GM19452 (cell line): ENCODE measurements around the gene ELOF1.

Source experiments
- ATAC-seq: cut with Tn5 transposase; IDR thresholded peaks from one replicate; pipeline ENCODE4 v1.9.1; 2021; ENCODE audit not compliant: unreplicated experiment

Gene ELOF1

DNA sequence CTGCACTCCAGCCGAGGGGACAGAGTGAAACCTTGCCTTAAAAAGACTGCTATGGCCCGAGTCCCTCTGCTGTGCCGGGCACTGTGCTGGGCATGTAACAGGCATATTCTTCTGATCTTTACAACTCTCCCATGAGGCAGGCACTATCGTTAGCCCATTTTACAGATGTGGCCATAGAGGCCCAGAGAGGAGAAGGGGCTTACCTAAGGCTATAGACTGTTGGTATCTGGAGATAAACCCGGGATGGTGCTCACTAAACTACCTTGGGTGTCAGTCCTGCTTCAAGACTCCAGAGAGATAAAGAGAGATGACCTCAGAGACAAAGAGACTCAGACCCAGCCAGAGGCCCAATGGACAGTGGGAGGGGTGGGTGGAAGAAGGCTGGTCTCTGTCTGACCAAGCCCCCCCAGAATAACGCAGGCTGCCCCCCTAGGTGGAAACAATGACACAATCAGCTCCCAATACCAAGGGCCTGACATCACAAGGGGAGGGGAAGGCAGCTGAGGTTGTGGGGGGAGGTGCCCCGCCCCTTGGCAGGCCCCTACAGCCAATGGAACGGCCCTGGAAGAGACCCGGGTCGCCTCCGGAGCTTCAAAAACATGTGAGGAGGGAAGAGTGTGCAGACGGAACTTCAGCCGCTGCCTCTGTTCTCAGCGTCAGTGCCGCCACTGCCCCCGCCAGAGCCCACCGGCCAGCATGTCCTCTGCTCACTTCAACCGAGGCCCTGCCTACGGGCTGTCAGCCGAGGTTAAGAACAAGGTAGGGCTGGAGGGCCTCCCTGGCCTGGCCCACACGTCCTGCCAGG lies 20.6 kb downstream of the ELOF1 start, which contains the start of gene CNN1:
Gene CNN1, plus strand, starts transcription at position 620 of the 805 bp plus-strand sequence. Its CDS starts 77 bp downstream, at position 697.
- ATAC-seq = no peak

DNA sequence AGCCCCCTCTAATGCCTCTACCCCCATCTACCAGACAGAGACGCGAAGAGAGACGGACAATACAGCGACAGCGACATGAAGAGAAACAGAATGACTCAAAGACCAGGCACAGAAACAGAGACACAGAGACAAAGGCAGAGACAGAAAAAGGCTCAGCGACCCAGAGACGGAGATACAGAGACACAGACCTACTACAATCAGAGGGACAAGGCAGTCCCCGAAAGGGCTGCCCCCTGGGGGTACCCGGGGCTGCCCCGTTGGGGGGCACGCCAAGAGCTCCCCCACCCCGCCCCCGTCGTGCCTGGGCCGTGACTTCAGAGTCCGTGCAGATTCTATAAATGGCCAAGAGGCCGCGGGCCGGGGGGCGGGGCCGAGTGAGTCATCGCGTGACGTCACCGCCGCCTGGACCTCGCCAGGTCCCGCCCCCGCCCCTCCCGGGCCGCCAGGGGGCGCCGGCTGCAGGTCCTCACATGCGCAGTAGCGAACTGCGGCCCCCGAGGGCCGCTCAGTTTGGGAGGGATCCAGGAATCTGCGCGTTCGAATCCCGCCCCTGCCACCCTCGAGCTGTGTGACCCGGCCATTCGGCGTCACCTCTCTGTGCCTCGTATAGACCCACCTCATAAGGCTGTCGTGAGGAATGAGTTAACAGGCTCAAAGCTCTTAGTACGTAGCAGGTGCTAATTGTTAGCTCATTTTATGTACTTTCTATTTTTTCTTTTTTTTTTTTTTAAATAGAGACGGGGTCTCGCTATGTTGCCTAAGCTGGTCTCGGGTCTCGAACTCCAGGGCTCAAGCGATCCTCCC lies 23.0 kb downstream of the ELOF1 start:
- ATAC-seq = peak; percentile 61

DNA sequence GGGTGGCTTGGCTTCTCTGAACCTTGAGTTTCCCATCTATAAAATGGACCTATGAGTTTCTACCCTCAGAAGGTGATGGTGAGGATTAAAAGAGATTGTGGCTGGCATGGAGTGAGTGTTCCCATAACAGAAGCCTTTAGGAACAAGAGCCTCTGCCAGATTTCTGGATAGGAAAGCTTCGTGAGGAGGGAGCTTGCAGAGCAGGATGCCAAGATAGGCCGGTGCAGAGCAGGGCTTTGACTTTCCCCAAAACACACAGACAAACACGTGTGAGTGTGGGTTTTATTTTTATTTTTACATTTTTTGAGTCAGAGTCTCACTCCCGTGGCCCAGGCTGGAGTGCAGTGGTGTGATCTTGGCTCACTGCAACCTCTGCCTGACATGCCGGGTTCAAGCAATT lies 24.1 kb downstream of the ELOF1 start:
- no peak for ATAC-seq

DNA sequence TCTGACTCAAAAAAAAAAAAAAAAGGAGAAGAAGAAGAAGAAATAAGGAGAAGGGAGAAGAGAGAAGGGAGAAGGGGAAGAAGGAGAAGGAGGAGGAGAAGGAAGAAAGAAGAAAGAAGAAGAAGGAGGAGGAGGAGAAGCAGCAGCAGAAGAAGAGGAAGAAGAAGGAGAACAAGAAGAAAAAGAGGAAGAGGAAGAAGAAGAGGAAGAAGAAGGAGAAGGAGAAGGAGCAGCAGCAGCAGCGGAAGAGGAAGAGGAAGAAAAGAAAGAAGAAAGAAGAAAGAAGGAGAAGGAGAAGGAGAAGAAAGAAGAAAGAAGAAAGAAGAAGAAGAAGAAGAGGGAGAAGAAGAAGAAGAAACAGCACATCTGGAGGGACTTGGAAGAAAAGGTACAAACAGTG lies 24.5 kb downstream of the ELOF1 start:
- ATAC-seq = no peak

DNA sequence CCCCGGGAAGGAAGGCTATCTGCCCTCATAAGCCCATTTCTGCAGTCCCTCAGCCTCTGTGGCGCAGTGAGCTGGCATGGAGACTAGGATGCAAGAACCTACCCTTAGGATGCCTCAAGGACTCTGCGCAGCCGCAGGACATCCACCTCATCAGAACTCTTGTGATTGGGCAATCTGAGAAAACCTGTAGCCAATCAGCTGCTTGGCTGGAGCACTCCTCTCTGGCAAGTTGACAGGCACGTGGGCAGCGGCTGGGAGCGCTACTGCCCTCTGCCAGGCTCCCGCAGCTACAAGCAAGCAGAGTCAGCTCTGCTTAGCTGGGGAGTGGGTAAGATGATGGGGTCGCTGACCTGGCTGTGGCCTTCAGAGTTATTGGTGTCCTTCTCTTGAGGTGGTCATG lies 28.6 kb downstream of the ELOF1 start:
- ATAC-seq = no peak

DNA sequence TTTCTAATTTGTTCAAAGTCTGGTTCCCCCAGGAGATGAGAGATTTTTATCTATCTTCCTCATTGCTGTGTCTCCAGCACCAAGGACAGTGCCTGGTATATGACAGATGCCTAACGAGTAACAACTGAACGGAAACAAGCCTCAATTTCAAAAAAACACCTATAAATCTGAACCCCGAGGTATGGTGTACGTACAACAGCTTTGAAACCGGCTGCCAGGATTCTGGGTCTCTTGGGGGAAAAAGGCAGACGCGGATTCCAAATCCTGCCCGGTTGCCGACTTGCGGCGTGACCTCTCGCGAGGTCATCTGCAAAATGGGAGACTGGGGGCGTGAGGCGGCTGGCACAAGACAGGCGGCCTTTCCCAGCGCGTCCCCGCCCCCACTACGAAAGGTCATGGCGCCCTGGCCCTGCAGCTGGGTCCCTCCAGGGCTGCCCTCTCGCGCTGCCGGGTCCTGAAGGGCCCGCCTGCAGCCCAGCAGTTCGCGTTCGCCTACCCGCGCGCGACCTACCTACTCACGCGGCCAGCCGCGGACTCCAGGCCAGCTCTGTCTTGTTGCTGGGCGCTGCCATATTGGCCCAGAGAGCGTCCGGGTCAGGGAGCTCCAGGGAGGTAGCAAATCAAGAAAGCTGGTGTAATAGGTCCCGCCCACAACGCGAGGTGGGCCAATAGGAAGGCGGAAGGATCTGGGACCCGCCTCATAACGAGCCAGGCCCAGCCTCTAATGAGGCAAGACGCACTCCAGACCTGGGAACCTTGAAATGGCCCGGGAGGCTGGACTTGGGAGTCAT lies 30.3 kb downstream of the ELOF1 start, which contains the start of gene ECSIT:
Gene ECSIT, minus strand, starts transcription at position 584 of the 791 bp plus-strand sequence. CDS start 9,964 bp downstream, outside the sequence.
- peak; percentile 84 for ATAC-seq

DNA sequence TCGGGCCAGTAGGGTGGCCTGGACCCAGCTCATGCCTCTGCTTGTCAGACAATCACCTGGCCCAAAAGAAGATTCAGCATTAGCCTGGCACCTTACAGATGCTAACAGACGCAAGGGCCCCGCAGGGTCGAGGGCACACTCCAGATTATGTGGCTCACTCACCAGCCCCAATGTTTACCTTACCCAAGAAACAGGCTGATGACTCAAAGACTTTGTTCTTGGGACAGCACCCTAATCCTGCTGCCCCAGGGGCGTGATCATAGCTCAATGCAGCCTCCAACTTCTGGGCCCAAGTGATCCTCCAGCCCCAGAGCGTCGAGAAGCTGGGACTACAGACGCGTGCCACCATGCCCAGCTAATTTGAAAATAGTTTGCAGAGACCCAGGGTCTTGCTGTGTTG lies 39.9 kb downstream of the ELOF1 start:
- ATAC-seq = no peak

DNA sequence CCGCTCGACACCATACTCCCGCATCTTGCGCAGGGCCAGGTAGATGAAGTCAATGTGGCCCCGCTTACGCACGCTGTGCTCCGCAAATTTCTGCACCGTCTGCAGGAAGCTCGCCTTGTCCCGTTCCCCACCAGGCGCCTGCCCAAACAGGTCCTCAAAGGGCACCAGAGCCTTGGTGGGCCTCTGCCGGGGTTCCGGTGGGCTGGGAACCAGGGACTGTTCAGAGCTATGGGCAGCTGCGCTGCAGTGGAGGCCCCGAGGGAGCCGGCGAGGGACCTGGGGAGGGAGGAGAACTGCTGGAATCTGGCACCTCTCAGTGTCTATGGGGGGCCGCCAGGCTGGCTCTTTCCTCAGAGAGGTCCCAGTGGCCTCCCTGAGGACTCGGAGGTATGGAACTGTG lies 45.1 kb downstream of the ELOF1 start:
- ATAC-seq = no peak

DNA sequence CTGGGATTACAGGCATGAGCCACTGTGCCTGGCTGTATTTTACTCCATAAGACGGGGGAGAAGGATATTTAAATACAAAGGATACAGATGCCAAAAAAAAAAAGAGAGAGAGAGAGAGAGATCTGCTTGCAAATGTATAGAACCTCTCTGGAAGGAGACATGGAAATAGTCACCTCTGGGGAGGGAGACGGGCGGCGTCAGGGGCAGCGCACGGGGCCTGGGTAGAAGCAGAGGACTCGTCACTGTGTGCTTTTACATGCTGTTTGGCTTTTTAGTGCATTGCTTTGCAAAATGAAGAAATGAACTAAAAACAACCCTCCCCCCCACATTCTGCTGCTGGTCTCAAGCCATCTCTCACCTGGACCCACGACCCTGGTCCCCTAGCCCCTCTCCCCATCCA lies 48.6 kb downstream of the ELOF1 start:
- no peak for ATAC-seq

DNA sequence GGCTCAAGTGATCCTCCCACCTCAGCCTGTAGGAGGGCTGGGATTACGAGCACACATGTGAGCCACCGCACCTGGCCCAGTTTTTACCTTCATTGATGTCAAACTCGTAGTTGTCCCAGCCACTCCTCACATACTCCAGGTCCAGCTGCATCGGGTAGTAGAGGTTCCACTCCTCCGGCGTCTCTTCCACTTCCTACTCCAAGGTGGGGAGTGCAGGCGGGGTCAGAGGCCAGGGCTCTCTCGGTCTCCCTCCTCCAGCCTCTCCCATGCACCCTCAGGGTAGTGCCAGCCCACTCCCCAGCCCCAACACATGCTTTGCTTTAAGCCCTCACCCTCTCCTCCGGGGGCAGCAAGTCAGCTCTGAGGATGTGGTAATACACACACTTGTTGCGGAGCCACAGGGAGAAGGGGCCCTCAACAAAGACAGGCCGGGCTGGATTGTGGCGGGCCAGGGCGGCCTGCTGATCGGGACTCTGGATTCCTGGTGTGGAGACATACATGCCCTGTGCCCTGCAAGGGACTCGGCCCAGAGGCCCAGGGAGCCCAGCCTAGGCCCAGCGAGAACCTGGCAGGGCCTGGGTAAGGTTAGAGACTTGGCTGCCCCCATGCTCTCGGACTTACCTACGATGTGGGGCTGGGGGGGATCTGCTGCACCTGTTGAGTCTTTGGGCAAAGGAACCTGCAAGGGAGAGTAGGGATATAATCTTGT lies 51.5 kb downstream of the ELOF1 start:
- ATAC-seq = no peak

DNA sequence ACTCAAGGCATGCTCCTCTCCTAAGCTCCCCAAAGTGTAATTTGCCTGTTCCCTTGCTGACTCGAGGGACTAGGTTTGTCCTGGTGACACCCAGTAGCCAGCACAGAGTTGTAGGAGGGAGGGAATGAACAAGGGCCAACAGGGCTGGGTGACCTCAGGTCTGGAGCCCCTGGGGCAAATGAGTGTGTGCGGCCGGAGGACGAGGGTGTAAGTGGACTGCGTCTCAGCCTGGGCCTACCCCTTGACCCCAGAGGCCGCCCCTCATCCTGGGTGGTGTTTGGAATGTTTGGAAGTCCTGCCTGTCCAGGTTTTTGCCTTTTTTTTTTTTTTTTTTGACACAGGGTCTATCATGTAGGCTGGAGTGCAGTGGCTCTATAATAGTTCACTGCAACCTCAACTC lies 52.1 kb downstream of the ELOF1 start:
- ATAC-seq = no peak

DNA sequence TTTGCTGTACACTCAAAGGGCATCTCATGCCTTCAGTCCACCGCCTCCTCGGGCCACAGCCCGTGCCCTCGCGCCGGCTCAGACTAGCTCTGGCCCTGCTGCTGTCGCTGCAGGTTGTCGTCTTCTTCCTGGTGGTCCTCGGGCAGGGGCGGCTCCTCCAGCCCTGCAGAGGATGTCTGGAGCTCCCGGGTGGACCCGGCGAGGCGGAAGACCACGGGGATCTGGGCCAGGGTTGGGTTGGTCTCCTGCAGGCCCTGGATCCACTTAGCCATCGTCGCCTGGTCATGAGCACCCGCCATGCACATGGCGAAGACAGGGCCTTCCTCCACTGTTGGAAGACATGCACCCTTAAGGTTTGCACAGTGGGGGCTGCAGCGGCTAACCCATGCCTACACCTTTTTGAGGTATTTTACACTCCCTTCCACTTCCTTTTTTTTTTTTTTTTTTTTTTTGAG lies 52.9 kb downstream of the ELOF1 start:
- peak; percentile 38 for ATAC-seq

DNA sequence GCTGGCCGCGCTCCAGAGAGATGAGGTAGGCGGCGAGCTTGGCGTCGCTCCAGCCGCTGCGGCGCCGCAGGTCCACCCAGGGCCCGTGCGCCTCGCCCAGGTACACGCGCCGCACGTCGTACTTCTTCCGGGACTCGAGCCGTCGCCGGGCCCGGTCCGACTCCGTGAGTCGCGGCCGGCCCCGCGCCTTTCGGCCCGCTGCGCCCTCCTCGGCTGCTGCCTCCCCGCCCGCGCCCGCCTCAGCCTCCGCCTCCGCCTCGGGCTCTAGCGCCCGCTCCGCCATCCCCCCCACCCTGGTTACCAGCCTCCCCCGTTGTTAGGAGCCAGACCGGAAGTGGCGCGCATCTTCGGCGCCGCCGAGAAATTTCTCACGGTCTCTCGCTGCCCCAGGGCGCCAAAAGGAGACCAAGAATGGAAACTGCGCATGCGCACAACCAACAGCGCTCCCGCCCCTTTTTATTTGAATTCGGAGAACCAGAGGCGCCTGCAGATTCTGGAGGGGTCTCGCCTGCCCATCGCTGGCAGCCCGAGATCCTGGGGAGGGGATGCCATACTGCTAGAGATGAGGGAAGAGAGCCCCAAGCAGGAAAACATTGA lies 53.4 kb downstream of the ELOF1 start, which contains the start of gene ZNF653:
Gene ZNF653, minus strand, starts transcription at position 336 of the 597 bp plus-strand sequence. Its CDS starts 53 bp downstream, at position 283.
- ATAC-seq = peak; percentile 53

DNA sequence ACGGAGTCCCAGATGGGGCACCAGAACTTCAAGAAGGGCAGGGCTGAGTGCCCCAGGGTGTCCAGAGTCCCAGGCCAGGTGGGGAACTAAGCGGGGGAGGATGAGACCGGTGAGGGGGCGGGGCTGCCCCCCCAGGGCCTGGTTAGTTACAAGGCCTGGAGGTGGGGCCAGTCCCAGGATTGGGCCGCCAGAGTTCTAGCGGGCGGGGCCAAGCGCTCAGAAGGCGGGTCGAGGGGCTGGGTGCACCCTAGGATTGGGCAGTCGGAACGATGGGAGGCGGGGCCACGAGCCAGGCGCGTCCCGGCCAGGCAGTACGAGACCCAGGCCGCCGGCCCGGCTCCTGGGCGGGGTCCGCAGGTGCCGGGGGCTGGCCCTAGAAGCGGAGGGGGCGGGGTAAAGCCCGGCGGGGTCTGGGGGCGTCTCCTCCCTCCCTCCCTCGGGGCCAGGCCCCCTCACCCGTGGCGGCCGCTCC lies 54.0 kb downstream of the ELOF1 start:
- ATAC-seq = peak; percentile 90

DNA sequence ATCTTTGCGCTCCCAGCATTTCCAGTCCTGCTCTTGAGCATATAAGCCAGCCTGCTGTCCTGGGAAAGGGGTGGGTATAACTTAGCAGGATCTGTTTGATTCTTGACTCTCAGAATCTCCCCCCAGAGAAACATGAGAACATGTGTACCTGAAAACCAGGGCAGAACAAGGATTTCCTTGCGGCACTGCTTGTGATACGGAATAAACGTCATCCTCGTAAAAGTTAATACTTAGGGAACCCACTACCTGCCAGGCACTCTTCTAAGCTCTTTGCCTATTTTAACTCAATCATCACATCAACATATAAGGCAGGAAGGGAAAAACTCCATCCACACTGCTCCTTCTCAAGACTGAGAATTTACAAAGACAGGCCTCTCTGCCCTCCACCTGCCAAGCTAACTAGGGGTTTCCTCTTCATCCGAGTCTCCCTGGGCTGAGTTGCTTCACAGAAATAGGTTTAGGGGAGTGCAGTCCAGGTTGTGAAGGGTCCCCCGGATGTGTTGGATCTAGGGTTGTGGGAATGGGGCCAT lies 54.5 kb downstream of the ELOF1 start:
- no peak for ATAC-seq
